Lower leg skin (tissue), 3 donors: ENCODE measurements around the gene PAK2.

Experiments
- CTCF ChIP-seq, 3 donors: fragments of 450-650 bp; IDR thresholded peaks; one replicate each; pipeline ENCODE4 v1.5.1; 2016; ENCODE audit warnings: antibody characterized with exemption in 3 of 3, mild to moderate bottlenecking in 3 of 3, moderate library complexity in 2 of 3
- POLR2A ChIP-seq, 2 donors: fragments of 450-650 bp; IDR thresholded peaks; one replicate each; pipeline ENCODE4 v1.6.1; 2016 to 2017; ENCODE audit warnings: antibody characterized with exemption in 2 of 2, mild to moderate bottlenecking in 1 of 2, moderate library complexity in 1 of 2

- TF ChIP-seq POLR2A (IDR thresholded peaks at IDR 0.05) (no peak), CTCF (IDR thresholded peaks at IDR 0.05) (no peak)
Measured at GRCh38 chr3:196695849-196696226, 43.8 kb upstream of the PAK2 start.
